Suppressor macrophage treated with lipopolysaccharide for 1 hour (primary cell): ENCODE data around the gene IFNA5.
A peak's percentile ranks its signal among the peaks of the same experiment; 100 is the strongest.

Experiments
- DNase-seq, 3 donors: peaks; one replicate each; pipeline ENCODE4 v3.0.0-alpha.2; 2020 to 2022

The IFNA5 gene

GRCh38 chr9:21305213-21305612 lies at the start of gene IFNA5:
TSS of gene IFNA5 (minus strand) at chr9:21305313. CDS start at chr9:21305256, 57 bp downstream.
- DNase-seq, result no peak

GRCh38 chr9:21350787-21351186 lies 45.7 kb upstream of the IFNA5 start, which contains the start of gene IFNA6:
TSS of gene IFNA6 (minus strand) at chr9:21350887. CDS start at chr9:21350887, 0 bp downstream.
- DNase-seq, result no peak

GRCh38 chr9:21348430-21348970 lies 43.4 kb upstream of the IFNA5 start:
- no peak for DNase-seq

GRCh38 chr9:21340735-21341134 lies 35.6 kb upstream of the IFNA5 start:
- DNase-seq, result no peak

- no peak for DNase-seq
Observed at GRCh38 chr9:21336457-21336856, 31.3 kb upstream of the IFNA5 start.

- peak; percentile 93 to 96 (median 95) for DNase-seq
Observed at GRCh38 chr9:21334701-21335632, 29.9 kb upstream of the IFNA5 start, which contains the start of gene KLHL9. TSS of gene KLHL9 (minus strand) at chr9:21335404. CDS start at chr9:21334859, 545 bp downstream.

GRCh38 chr9:21333226-21333625 lies 28.1 kb upstream of the IFNA5 start:
- DNase-seq, result peak in 2 of 3 donors; percentile 24 to 29

- no peak for DNase-seq
Observed at GRCh38 chr9:21331676-21332402, 26.7 kb upstream of the IFNA5 start.

GRCh38 chr9:21326526-21327139 lies 21.5 kb upstream of the IFNA5 start:
- peak; percentile 56 to 82 (median 76) for DNase-seq

GRCh38 chr9:21324047-21324446 lies 18.9 kb upstream of the IFNA5 start:
- DNase-seq, result peak; percentile 32 to 44 (median 42)

- DNase-seq, result no peak
Observed at GRCh38 chr9:21322911-21323461, 17.9 kb upstream of the IFNA5 start.

- no peak for DNase-seq
Observed at GRCh38 chr9:21320465-21320864, 15.4 kb upstream of the IFNA5 start.

GRCh38 chr9:21317956-21318923 lies 13.1 kb upstream of the IFNA5 start:
- DNase-seq, result peak; percentile 62 to 71 (median 69)

GRCh38 chr9:21316860-21317259 lies 11.7 kb upstream of the IFNA5 start:
- no peak for DNase-seq

GRCh38 chr9:21316032-21316842 lies 11.1 kb upstream of the IFNA5 start:
- DNase-seq, result no peak

GRCh38 chr9:21314152-21314551 lies 9.0 kb upstream of the IFNA5 start:
- no peak for DNase-seq

- peak in 1 of 3 donors; percentile 8 for DNase-seq
Observed at GRCh38 chr9:21311889-21312288, 6.8 kb upstream of the IFNA5 start.

- DNase-seq, result peak; percentile 60 to 69 (median 62)
Observed at GRCh38 chr9:21295992-21296391, 9.1 kb downstream of the IFNA5 start.

- peak in 1 of 3 donors; percentile 16 for DNase-seq
Observed at GRCh38 chr9:21294904-21295538, 10.1 kb downstream of the IFNA5 start.

- DNase-seq, result peak; percentile 32 to 40 (median 40)
Observed at GRCh38 chr9:21294364-21294774, 10.7 kb downstream of the IFNA5 start.
